Erythroblast (primary cell): ENCODE measurements around the gene KIF4B.

ENCODE experiments used
- GATA1 ChIP-seq: IDR thresholded peaks from 2 replicates; pipeline ENCODE4 v1.6.1; 2011; ENCODE audit warnings: low read depth, mild to moderate bottlenecking, control low read depth, low read length, moderate library complexity
- POLR2A ChIP-seq: IDR thresholded peaks from 2 replicates; pipeline ENCODE4 v1.6.1; 2011; ENCODE audit warnings: mild to moderate bottlenecking, low read length

GRCh38 chr5:155004138-155004744 lies 9.3 kb upstream of the KIF4B start:
- TF ChIP-seq POLR2A (no peak), GATA1 (no peak)
